Mucosa of gallbladder (tissue), 1 donor: ENCODE results near the gene OTOS. TPM values are rescaled to one million over a fixed set of nuclear protein-coding genes. Genes with fewer than 3 reads are reported as not detected.

Experiments
- DNase-seq: peaks from one replicate; pipeline ENCODE4 v3.0.0-alpha.2; 2020; ENCODE audit warnings: low spot score
- total RNA-seq: library from RNA; stranded (reverse); gene quantifications from one replicate; pipeline ENCODE4 v1.2.1, GENCODE V29; 2021
- donor health status: DM: no; HTN: no; CAD: no.

OTOS gene
- not detected for total RNA-seq

GRCh38 chr2:240140511-240140910, at the start of gene OTOS:
TSS of gene OTOS (minus strand) at chr2:240140658. CDS start at chr2:240140326, 332 bp downstream.
- DNase-seq: no peak

GRCh38 chr2:240189686-240190085, 49.2 kb upstream of the OTOS start:
- no peak for DNase-seq

GRCh38 chr2:240187989-240188590, 47.6 kb upstream of the OTOS start:
- no peak for DNase-seq

- no peak for DNase-seq
Observed at GRCh38 chr2:240186191-240186725, 45.8 kb upstream of the OTOS start.

GRCh38 chr2:240184656-240185055, 44.2 kb upstream of the OTOS start:
- no peak for DNase-seq

GRCh38 chr2:240183875-240184590, 43.6 kb upstream of the OTOS start:
- DNase-seq: no peak

GRCh38 chr2:240183006-240183874, 42.8 kb upstream of the OTOS start:
- DNase-seq: no peak

GRCh38 chr2:240182476-240182875, 42.0 kb upstream of the OTOS start:
- no peak for DNase-seq

- DNase-seq: no peak
Observed at GRCh38 chr2:240182001-240182400, 41.5 kb upstream of the OTOS start.

GRCh38 chr2:240179941-240180666, 39.6 kb upstream of the OTOS start:
- no peak for DNase-seq

- no peak for DNase-seq
Observed at GRCh38 chr2:240179186-240179815, 38.8 kb upstream of the OTOS start.

GRCh38 chr2:240178564-240178963, 38.1 kb upstream of the OTOS start:
- DNase-seq: no peak

- no peak for DNase-seq
Observed at GRCh38 chr2:240174496-240174895, 34.0 kb upstream of the OTOS start.

- no peak for DNase-seq
Observed at GRCh38 chr2:240172071-240172895, 31.8 kb upstream of the OTOS start.

GRCh38 chr2:240170883-240171282, 30.4 kb upstream of the OTOS start:
- no peak for DNase-seq

- no peak for DNase-seq
Observed at GRCh38 chr2:240170354-240170735, 29.9 kb upstream of the OTOS start.

- DNase-seq: no peak
Observed at GRCh38 chr2:240169486-240170353, 29.3 kb upstream of the OTOS start.

- no peak for DNase-seq
Observed at GRCh38 chr2:240168546-240169361, 28.3 kb upstream of the OTOS start.
